MG63 (cell line): Measurements from ENCODE around the gene OGFOD2. TPM values are rescaled to one million over a fixed set of nuclear protein-coding genes. Genes with fewer than 3 reads are reported as not detected.
A peak's percentile ranks its signal among the peaks of the same experiment; 100 is the strongest.

Experiments
- DNase-seq: peaks from one replicate; pipeline ENCODE4 v3.0.0-alpha.2; 2020
- H3K27me3 ChIP-seq: fragments of 250-450 bp; sonication (Bioruptor Pico); 2 replicates; pipeline ENCODE4 v1.5.1; 2020; ENCODE audit warnings: mild to moderate bottlenecking, moderate library complexity
- H3K36me3 ChIP-seq: fragments of 250-450 bp; sonication (Bioruptor Pico); 2 replicates; pipeline ENCODE4 v1.5.1; 2020; ENCODE audit warnings: mild to moderate bottlenecking, moderate library complexity
- H3K4me3 ChIP-seq: fragments of 250-450 bp; sonication (Bioruptor Pico); 2 replicates; pipeline ENCODE4 v1.5.1; 2020; ENCODE audit warnings: mild to moderate bottlenecking, moderate library complexity
- H3K9me3 ChIP-seq: fragments of 250-450 bp; sonication (Bioruptor Pico); 2 replicates; pipeline ENCODE4 v1.5.1; 2020; ENCODE audit warnings: mild to moderate bottlenecking, moderate library complexity
- total RNA-seq: library from RNA; depleted of rRNA; stranded (reverse); fragments of >200 nt; shearing (Covaris generic); gene quantifications from 2 replicates; pipeline ENCODE4 v1.2.3, GENCODE V29; 2014; ENCODE audit warnings: low replicate concordance

OGFOD2 gene
- total RNA-seq, 1 experiment from 2014 or later, result 24.2 TPM

DNA sequence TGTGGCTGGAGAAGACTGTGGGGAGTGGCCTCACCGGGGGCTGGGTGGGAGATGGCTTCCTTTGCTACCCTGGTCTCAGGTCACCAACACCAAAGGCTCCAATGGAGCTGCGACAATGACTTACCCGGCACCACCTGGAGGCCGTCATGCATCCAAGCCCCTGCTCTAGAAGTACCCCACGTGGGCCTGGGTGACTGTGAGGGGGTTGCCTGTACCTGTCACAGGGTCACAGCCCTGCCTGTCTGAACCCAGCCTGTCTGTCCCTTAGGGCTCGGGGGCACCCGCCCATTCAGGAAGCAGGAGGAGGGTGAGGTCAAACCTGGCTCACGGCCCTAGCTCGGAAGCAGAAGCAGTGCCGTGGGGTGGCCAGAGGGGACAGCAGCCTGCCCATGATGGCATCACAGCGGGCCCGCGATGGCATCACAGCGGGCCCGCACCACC is 27.7 kb upstream of the OGFOD2 start:
- Histone ChIP-seq H3K9me3 (no peaks in the 10 kb centered on the region), H3K36me3 (no peaks in the 10 kb centered on the region; the same call in 1 of the 2 replicates), H3K4me3 (no peak overlapping the region), H3K27me3 (no peaks in the 10 kb centered on the region)
- DNase-seq, result no peak

DNA sequence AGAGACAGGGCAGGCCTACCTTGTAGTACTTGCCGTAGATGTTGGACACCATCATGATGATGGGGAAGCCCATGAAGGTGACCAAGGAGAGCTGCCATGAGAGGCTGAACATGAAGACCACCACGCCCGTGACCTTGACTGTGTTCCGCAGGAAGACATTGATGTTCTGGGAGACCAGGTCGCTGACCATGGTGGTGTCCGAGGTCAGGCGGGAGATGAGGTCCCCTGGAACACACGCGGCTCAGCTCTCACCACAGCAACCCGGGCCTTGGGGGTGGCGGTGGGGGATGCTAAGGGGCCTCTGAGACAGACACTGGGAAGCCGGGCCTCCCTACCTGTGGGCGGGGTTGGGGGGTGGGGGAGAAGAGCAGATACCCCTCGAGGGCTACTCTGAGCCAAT is 26.4 kb upstream of the OGFOD2 start:
- no peak for DNase-seq
- Histone ChIP-seq H3K4me3 (no peak overlapping the region), H3K36me3 (no peaks in the 10 kb centered on the region; the same call in 1 of the 2 replicates), H3K9me3 (no peaks in the 10 kb centered on the region), H3K27me3 (no peaks in the 10 kb centered on the region)

DNA sequence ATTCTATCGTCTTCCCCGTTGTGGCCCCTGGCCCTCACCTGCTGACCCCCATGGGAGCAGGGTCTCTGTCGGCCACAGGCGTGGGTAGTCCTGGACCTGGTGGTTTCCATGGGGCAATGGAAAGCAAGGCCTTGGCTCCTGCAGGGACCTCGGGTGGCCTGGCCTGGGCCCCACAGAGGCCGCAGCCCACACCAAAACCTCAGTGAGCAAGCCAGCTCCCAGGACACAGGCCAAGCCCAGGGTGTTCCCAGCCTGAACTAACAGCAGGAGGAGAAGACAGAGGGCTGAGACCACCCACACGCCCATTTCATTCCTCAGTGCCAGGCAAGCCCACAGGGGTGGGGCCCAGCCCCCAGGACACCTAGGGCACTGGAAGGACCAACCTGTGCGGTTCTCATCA is 25.6 kb upstream of the OGFOD2 start:
- Histone ChIP-seq H3K36me3 (no peaks in the 10 kb centered on the region; the same call in 1 of the 2 replicates), H3K27me3 (no peaks in the 10 kb centered on the region), H3K9me3 (no peaks in the 10 kb centered on the region), H3K4me3 (no peak overlapping the region)
- DNase-seq, result no peak

DNA sequence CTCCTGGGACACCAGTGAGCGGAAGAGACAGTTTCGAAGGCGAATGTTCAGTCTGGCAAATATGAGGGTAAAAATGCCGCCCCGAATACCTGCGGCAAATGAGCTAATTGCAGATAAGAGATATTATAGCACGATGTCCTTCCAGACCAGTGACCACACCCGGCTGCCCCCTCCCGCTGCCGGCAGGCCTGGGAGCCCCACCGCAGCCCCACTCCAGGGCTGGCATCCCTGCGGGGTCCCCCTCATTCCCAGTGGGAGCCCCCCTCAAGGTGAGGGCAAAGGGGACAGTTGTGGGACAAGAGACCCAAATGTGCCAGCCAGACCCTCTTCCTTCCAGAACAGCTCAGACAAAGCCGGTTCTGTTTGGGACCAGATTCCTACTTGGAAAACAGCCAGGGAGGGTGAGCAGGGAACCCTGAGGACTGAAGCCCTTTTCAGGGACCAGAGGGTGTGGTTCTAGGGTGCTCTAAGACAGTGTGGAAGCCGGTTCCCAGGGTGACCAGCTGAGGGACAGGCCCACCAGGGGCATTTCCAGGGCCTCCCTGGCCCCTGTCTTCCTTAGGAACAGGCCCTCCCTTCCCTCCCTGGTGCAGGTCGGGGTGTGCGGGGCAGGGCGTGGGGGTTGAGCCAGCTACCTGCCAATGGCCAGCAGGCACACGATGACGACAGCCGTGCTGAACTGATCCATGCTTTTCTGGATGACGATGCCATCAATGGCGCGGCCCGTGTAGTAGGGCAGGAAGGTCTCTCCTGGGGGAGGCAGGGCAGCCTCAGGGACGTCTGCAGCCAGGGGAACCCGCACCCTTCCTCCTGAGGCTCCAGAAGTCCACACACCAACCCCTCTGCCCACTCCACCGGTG is 25.0 kb upstream of the OGFOD2 start:
- no peaks in the 10 kb centered on the region; the same call in 1 of the 2 replicates for H3K36me3 ChIP-seq
- DNase-seq, result no peak
- H3K4me3 ChIP-seq, result no peak overlapping the region

DNA sequence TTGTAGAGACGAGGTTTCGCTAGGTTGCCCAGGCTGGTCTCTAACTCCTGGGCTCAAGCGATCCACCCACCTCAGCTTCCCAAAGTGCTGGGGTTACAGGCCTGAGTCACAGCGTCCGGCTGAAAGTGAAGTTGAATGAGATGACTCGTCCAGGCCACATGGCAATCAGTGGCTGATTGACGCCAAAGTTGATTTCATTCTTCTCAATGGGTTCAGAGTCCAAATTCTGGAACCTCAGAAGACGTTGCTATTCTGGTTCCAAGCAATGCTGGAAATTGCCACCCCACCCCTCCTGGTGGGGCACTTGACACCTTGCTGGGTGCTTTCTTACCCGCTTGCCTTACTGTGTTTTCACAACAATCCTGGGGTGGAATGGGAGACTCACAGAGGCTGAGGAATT is 23.6 kb upstream of the OGFOD2 start:
- DNase-seq, result peak; percentile 80
- no peaks in the 10 kb centered on the region for H3K9me3 ChIP-seq
- no peak overlapping the region for H3K4me3 ChIP-seq
- no peaks in the 10 kb centered on the region for H3K27me3 ChIP-seq
- no peaks in the 10 kb centered on the region; the same call in 1 of the 2 replicates for H3K36me3 ChIP-seq

More for the DNA sequence above, 25.0 kb upstream of the OGFOD2 start:
- Histone ChIP-seq H3K27me3 (no peaks in the 10 kb centered on the region), H3K9me3 (no peaks in the 10 kb centered on the region)

DNA sequence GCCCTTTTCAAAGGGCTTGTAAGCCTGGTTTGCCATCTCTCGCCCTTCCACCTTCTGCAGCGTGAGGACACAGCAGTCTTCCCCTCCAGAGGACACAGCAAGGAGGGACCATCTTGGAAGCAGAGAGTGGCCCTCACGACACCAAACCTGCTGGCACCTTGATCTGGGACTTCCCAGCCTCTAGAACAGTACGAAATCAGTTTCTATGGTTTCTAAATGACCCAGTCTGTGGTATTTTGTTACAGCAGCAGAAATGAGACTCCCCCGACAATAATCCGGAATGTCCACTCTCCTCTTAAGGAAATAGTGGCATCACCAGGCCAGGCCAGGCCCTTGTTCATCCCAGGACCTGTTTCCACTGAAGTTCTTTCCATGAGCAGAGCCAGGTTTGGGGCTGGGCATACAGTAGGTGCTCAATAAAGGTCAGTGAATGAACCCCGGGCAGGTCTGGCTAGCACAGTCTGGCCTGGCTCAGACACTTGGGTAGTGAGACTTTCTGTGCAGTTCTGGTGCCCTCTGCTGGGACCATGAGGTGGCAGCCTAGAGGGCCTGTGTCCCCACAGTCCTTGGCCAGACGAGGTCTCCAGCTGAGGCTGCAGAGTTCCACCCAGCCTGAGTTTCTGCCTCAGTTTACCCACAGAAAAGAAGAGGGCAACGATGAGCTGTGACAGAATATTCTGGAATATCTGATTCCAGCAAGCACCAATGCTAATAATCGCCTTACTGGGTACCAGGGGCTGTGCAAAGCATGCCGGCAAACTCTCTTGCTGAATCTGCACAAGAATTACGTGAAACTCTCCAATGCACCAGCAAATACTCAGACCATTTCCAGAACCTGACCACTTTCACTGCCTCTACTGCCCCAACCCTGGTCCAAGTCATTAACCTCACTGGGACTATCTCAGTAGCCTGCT is 22.8 kb upstream of the OGFOD2 start:
- DNase-seq, result peak; percentile 70
- Histone ChIP-seq H3K36me3 (no peaks in the 10 kb centered on the region; the same call in 1 of the 2 replicates), H3K4me3 (no peak overlapping the region), H3K27me3 (no peaks in the 10 kb centered on the region), H3K9me3 (no peaks in the 10 kb centered on the region)

DNA sequence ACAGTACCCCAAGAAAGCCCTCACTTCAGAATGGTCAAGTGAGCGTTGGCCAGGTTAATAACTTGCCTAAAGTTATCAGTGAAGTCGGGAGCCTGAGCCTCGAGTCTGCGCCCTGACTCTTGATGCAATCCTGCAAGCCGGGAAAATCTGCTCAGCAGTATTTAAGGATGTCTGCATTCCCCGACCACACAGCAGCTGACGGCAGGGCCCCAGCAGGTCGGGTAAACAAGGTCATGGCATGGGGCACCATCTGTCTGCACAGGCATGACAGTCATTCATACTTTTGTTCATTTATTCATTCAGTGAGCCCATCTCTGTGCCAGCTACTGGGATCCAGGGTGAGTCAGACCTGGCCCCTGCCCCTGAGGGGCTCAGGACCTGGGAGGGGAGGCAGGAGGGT is 19.9 kb upstream of the OGFOD2 start:
- Histone ChIP-seq H3K36me3 (peaks cover 3% of the 10 kb centered on the region; the same call in 1 of the 2 replicates), H3K4me3 (no peak overlapping the region), H3K9me3 (no peaks in the 10 kb centered on the region), H3K27me3 (no peaks in the 10 kb centered on the region)
- no peak for DNase-seq

DNA sequence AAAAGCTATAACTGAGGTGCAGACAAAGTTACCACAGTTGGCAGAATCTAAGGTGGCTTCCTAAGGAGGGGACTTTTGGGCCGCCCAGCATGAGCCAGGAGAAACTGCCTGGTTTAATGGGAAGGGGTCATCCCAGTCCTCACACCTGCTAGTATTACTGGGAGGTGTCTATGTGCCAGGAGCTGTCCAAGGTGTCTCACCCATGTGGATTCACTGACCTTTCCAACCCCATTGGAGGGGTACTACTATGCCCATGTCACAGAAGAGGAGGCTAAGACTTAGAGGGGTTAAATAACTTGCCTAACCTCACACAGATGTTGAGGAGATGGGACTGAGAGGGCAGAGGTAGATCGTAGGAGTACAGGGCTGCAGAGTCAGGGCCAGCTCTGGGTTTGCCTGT is 19.0 kb upstream of the OGFOD2 start:
- DNase-seq, result no peak
- peaks cover 3% of the 10 kb centered on the region; the same call in 1 of the 2 replicates for H3K36me3 ChIP-seq

DNA sequence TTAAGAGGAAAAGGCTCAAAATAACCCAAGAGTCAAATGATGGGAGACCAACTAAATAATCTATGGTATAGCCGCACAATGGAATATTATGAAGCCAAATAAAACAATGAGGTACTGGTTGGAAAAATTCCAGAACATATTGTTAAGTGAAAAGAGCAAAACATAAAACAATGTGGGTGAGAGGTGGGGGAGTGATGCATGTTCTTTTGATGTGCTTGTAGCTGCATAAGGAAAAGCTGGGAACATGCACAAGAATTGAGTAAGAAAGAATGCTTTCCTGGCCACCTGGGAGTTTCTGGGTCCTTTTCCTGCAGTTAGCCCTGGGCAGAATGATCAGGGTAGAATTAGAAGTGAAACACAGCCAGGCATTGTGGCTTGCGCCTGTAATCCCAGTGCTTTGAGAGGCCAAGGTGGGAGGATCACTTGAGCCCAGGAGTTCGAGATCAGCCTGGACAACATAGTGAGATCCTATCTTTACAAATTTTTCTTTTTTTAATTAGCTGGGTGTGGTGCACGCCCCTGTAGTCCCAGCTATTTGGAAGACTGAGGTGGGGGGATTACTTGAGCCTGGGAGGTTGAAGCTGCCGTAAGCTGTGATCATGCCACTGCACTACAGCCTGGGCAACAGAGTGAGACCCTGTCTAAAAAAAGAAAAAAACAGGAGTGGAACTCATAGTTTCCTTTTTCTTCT is 16.7 kb upstream of the OGFOD2 start:
- Histone ChIP-seq H3K4me3 (no peak overlapping the region), H3K36me3 (peaks cover 3% of the 10 kb centered on the region; the same call in 1 of the 2 replicates), H3K27me3 (no peaks in the 10 kb centered on the region), H3K9me3 (no peaks in the 10 kb centered on the region)
- no peak for DNase-seq

More for the DNA sequence above, 19.0 kb upstream of the OGFOD2 start:
- Histone ChIP-seq H3K9me3 (no peaks in the 10 kb centered on the region), H3K4me3 (no peak overlapping the region), H3K27me3 (no peaks in the 10 kb centered on the region)

DNA sequence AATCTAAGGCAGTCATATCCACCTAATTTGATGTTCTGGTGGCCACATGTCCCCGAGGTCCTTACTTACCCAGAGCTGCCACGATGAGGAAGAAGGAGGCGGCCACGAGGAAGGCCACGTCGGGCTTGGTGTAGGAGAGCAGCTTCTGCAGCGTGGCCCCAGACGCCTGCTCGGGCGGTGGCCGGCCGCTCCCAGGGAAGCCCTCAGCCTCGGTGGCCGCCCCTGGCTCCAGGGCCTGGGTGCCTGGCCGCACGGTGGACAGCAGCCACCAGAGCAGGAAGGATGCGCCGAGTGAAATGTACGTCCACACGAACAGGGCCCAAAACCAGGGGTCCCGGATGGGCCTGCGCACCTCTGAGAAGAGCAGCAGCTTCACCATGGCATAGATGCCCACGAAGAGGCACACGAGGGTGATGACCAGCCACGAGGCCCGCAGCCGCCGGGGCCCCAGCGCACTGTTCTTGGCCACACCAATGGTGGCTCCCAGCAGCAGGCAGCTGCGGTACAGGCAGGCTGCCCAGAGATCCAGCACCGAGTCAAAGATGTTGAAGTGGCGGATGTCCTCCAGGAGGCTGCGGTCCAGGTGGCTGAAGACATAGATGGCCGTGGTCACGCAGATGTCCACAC is 15.4 kb upstream of the OGFOD2 start:
- peaks cover 3% of the 10 kb centered on the region; the same call in 1 of the 2 replicates for H3K36me3 ChIP-seq
- H3K4me3 ChIP-seq, result no peak overlapping the region
- no peak for DNase-seq
- no peaks in the 10 kb centered on the region for H3K9me3 ChIP-seq
- H3K27me3 ChIP-seq, result no peaks in the 10 kb centered on the region

DNA sequence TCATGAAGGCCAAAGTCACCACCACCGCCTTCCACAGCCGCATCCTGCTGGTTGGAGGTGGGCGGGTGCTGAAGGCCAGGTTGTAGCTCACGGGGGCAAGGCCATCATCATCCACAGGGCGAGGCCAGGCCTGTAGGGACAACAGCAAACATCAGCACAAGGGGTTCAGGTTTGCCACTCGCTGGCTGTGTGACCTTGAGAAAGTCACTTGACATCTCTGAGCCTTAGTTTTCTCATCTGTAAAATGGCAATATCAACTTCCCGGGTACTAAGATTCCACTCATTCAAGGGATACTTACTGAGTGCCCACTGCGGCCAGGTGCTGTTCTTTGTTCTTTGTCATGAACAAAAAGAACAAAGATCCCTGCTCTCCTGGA is 14.9 kb upstream of the OGFOD2 start:
- DNase-seq, result no peak
- Histone ChIP-seq H3K36me3 (peaks cover 3% of the 10 kb centered on the region; the same call in 1 of the 2 replicates), H3K27me3 (no peaks in the 10 kb centered on the region), H3K9me3 (no peaks in the 10 kb centered on the region), H3K4me3 (no peak overlapping the region)

DNA sequence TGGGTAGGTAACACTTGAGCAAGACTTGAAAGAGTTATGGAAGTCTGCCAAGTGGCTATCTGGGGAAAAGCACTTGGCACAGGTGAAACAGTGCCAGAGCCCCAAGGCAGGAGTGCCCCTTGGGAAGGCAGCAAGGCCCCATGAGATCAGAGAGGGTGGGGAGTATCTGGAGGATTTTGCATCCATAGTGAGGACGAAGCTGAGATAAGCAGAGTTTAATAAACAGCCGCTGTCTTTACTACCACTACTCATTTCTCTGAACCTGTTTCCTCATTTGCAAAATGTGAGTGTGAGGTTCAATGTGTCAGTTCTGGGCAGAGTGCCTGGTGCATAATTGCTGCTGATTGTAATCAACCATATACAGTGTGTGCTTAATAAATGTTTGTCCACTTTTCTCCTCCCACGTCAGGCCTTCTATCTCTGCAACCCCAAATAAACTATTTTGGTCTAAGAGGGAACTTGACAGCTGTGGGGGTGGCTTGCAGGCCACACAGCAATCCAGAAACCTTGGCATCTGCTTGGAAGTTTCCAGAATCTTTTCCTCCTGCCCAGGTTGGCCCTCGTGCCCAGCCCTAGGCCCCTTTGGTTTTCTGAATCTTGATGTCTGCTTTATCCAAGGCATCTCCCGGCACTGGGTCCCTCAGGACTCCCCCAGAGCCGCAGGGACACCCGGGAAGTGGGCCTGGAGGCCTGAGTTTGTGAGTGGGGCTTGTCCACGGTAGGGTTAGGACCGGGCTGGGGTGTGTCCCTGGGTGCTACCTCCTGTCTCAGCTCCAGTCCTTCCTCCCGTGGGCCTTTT is 13.3 kb upstream of the OGFOD2 start:
- H3K9me3 ChIP-seq, result no peaks in the 10 kb centered on the region
- DNase-seq, result no peak
- no peaks in the 10 kb centered on the region for H3K27me3 ChIP-seq
- H3K36me3 ChIP-seq, result peaks cover 3% of the 10 kb centered on the region; the same call in 1 of the 2 replicates
- H3K4me3 ChIP-seq, result no peak overlapping the region

DNA sequence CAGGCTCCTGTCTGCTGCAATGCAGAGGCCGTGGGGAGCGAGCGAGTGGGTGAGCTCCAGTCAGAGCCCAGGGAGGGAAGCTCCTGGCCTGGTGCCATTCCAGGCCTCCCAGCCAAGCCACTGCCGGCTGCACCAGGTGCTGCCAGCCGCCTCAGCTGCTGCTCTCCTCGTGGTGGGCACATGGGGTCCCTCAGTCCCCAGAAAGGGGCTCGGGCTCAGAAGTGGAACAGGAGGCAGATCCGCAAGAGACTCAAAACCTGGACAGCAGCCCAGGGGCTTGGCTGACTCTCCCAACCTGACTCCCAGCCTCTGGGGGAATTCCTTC is 11.1 kb upstream of the OGFOD2 start:
- Histone ChIP-seq H3K9me3 (no peaks in the 10 kb centered on the region), H3K36me3 (peaks cover 3% of the 10 kb centered on the region; the same call in 1 of the 2 replicates), H3K27me3 (no peaks in the 10 kb centered on the region), H3K4me3 (no peak overlapping the region)
- peak; percentile 73 for DNase-seq

DNA sequence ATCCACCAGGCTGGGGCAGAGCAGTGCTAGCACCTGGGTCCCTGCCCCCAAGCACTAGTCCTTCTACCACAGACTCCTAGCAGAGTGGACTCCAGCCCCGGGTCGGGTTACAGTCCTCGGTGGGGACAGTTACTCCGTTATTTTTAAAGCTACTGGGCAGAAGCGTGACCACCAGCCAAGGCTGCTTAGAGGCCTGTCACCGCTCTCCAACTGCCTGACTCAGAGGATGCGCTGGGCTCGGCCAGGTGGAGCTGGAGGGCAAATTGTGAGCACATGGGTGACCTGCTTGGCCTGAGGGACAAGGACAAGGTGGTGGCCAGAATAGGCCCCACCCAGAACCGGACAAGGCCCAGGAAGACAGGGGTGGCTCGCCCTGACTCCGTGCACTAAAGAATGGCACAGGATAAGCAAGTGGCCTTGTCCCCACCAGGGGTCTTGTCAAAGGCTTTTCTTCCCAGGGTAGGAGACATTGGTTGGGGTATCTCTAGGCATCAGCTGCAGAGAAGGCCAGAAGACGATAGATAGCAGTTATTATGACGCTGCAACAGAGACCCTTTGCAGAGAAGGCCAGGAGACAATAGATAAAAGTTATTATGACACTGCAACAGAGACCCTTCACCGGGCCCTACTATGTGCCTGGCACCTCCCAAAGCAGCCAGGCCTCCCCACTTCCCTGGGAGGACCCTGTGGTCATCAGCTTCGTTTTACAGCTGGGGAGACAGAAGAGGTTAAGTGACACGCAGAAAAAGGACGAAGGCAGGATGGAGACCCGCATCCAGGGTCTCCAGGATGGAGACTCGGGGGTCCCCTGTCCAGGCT is 10.4 kb upstream of the OGFOD2 start:
- Histone ChIP-seq H3K9me3 (no peaks in the 10 kb centered on the region), H3K4me3 (no peak overlapping the region), H3K36me3 (no peaks in the 10 kb centered on the region; the same call in 1 of the 2 replicates), H3K27me3 (no peaks in the 10 kb centered on the region)
- no peak for DNase-seq

DNA sequence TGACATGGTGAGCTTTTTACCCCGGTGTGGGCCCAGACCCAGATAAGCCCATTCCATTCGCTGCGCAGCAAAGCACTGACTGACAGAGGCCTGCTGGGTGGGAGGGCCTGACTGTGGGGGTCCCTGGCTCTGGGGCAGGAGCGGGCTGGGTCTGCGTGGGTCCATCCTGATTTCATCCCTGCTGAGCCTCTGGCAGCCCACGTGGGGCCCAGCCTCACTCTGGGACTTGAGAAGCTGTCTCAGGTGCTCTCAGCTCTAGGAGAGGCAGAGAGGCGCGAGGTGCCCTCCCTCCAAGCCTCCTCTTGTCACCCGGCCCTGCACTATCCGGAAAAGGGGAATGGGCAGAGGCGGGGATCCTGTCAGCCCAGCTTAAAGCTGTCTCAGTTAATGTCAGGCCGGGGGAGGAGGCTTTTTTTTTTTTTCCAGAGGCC is 9.7 kb upstream of the OGFOD2 start:
- Histone ChIP-seq H3K9me3 (no peaks in the 10 kb centered on the region), H3K36me3 (no peaks in the 10 kb centered on the region), H3K27me3 (no peaks in the 10 kb centered on the region), H3K4me3 (peak overlapping the region; percentile 60)
- DNase-seq, result no peak
